OCI-LY1 (cell line): ENCODE results near the gene BMPR1B.

Source experiments
- H2AFZ ChIP-seq: fragments of 200-600 bp; sonication (generic), shearing (Covaris generic); 2 replicates; pipeline ENCODE4 v1.6.0; 2014; ENCODE audit warnings: antibody characterized with exemption, mild to moderate bottlenecking, low read length
- H3F3A ChIP-seq: fragments of 200-600 bp; sonication (generic), shearing (Covaris generic); 2 replicates; pipeline ENCODE4 v1.6.0; 2014; ENCODE audit warnings: mild to moderate bottlenecking, antibody characterized with exemption, low read length, moderate library complexity; ENCODE audit not compliant: insufficient read depth
- H3K27ac ChIP-seq: fragments of 200-600 bp; sonication (generic); 2 replicates; pipeline ENCODE4 v1.5.1; 2014; ENCODE audit warnings: low read length, mixed run types, mild to moderate bottlenecking, low read depth; ENCODE audit not compliant: poor library complexity, severe bottlenecking
- H3K27me3 ChIP-seq: fragments of 200-600 bp; sonication (generic); 2 replicates; pipeline ENCODE4 v1.6.0; 2014; ENCODE audit warnings: antibody characterized with exemption, mild to moderate bottlenecking, low read length, moderate library complexity; ENCODE audit not compliant: insufficient read depth
- H3K36me3 ChIP-seq: fragments of 200-600 bp; sonication (generic); 2 replicates; pipeline ENCODE4 v1.6.1; 2014; ENCODE audit warnings: mild to moderate bottlenecking, antibody characterized with exemption, low read length, moderate library complexity, mixed read lengths; ENCODE audit not compliant: insufficient read depth
- H3K4me1 ChIP-seq: fragments of 200-600 bp; sonication (generic); 2 replicates; pipeline ENCODE4 v1.5.1; 2014; ENCODE audit warnings: mild to moderate bottlenecking, low read length, moderate library complexity; ENCODE audit not compliant: insufficient read depth, severe bottlenecking
- H3K4me2 ChIP-seq: fragments of 200-600 bp; sonication (generic), shearing (Covaris generic); 2 replicates; pipeline ENCODE4 v1.6.1; 2014; ENCODE audit warnings: low read length
- H3K4me3 ChIP-seq: fragments of 200-600 bp; sonication (generic); 2 replicates; pipeline ENCODE4 v1.5.1; 2014; ENCODE audit warnings: low read length, low read depth, mild to moderate bottlenecking, mixed read lengths; ENCODE audit not compliant: poor library complexity, severe bottlenecking
- H3K79me2 ChIP-seq: fragments of 200-600 bp; shearing (Covaris generic); 2 replicates; pipeline ENCODE4 v1.6.1; 2016; ENCODE audit warnings: mixed run types, low read length, mixed read lengths; ENCODE audit not compliant: insufficient read depth
- H3K9ac ChIP-seq: fragments of 200-600 bp; sonication (generic), shearing (Covaris generic); 2 replicates; pipeline ENCODE4 v1.6.1; 2014; ENCODE audit warnings: mild to moderate bottlenecking, low read length, mixed read lengths
- H3K9me2 ChIP-seq: fragments of 200-600 bp; sonication (generic), shearing (Covaris generic); 2 replicates; pipeline ENCODE4 v1.6.1; 2014; ENCODE audit warnings: low read depth, mild to moderate bottlenecking, low read length, mixed read lengths
- H3K9me3 ChIP-seq: fragments of 200-600 bp; shearing (Covaris generic); 2 replicates; pipeline ENCODE4 v1.6.1; 2014; ENCODE audit warnings: low read length, mixed read lengths
- H4K20me1 ChIP-seq: fragments of 200-600 bp; sonication (generic), shearing (Covaris generic); 2 replicates; pipeline ENCODE4 v1.6.0; 2016; ENCODE audit warnings: mild to moderate bottlenecking, low read length; ENCODE audit not compliant: insufficient read depth
- EZH2 ChIP-seq: fragments of 200-600 bp; sonication (generic), shearing (Covaris generic); IDR thresholded peaks from 2 replicates; pipeline ENCODE4 v1.8.0; 2017; ENCODE audit warnings: borderline replicate concordance, mixed run types, mild to moderate bottlenecking, antibody characterized with exemption, low read length, moderate library complexity, mixed read lengths
- TF ChIP-seq, protein P1 (sequence below): fragments of 200-600 bp; sonication (generic), shearing (Covaris generic); IDR thresholded peaks from 2 replicates; pipeline ENCODE4 v1.5.1; 2017; ENCODE audit warnings: mild to moderate bottlenecking, antibody characterized with exemption, low read length, moderate library complexity, mixed read lengths

Gene BMPR1B

GRCh38 chr4:94871644-94872305 is 114.0 kb downstream of the BMPR1B start:
- Histone ChIP-seq H3K4me2 (no peak overlapping the region), H3K4me3 (no peak overlapping the region), H3K27me3 (no peaks in the 10 kb centered on the region), H3K9ac (no peak overlapping the region), H3K36me3 (no peaks in the 10 kb centered on the region), H3F3A (no peaks in the 10 kb centered on the region), H3K27ac (no peak overlapping the region), H3K4me1 (no peaks in the 10 kb centered on the region), H3K9me2 (no peaks in the 10 kb centered on the region), H4K20me1 (no peaks in the 10 kb centered on the region), H3K9me3 (no peaks in the 10 kb centered on the region), H3K79me2 (no peaks in the 10 kb centered on the region), H2AFZ (no peak overlapping the region)
- TF ChIP-seq EZH2, result no peak
- TF ChIP-seq, protein P1, sequence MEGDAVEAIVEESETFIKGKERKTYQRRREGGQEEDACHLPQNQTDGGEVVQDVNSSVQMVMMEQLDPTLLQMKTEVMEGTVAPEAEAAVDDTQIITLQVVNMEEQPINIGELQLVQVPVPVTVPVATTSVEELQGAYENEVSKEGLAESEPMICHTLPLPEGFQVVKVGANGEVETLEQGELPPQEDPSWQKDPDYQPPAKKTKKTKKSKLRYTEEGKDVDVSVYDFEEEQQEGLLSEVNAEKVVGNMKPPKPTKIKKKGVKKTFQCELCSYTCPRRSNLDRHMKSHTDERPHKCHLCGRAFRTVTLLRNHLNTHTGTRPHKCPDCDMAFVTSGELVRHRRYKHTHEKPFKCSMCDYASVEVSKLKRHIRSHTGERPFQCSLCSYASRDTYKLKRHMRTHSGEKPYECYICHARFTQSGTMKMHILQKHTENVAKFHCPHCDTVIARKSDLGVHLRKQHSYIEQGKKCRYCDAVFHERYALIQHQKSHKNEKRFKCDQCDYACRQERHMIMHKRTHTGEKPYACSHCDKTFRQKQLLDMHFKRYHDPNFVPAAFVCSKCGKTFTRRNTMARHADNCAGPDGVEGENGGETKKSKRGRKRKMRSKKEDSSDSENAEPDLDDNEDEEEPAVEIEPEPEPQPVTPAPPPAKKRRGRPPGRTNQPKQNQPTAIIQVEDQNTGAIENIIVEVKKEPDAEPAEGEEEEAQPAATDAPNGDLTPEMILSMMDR, result no peak

GRCh38 chr4:94877973-94878372 is 120.2 kb downstream of the BMPR1B start:
- Histone ChIP-seq H3K4me2 (no peak overlapping the region), H3K9me3 (no peaks in the 10 kb centered on the region), H3K4me3 (no peak overlapping the region), H3K36me3 (no peaks in the 10 kb centered on the region), H3K79me2 (no peaks in the 10 kb centered on the region), H4K20me1 (no peaks in the 10 kb centered on the region), H3K9me2 (no peaks in the 10 kb centered on the region), H3K27me3 (no peaks in the 10 kb centered on the region), H3K27ac (no peak overlapping the region), H2AFZ (no peak overlapping the region), H3F3A (no peaks in the 10 kb centered on the region), H3K4me1 (no peaks in the 10 kb centered on the region), H3K9ac (no peak overlapping the region)
- TF ChIP-seq EZH2, result no peak
- TF ChIP-seq, protein P1, result no peak

DNA sequence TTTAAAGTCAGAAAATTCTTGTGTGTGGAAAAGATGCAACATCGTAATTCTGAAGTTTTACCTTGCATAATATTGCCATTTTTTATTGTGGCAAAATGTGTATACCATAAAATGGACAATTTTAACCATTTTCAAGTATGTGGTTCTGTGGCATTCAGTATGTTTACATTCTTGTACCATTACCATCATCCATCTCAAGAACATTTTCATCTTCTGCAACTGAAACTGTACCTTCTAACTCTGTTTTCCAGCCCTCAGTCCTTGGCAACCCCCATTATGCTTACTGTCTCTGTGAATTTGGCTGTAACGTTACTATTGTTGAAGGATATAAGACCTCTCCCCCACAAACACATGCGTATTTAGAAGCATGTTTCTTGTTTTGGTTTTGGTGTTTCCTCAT is 123.2 kb downstream of the BMPR1B start:
- H3K4me1 ChIP-seq, result no peaks in the 10 kb centered on the region
- no peak overlapping the region for H3K27ac ChIP-seq
- no peaks in the 10 kb centered on the region for H3F3A ChIP-seq
- no peaks in the 10 kb centered on the region for H3K36me3 ChIP-seq
- no peaks in the 10 kb centered on the region for H3K79me2 ChIP-seq
- H3K27me3 ChIP-seq, result no peaks in the 10 kb centered on the region
- no peaks in the 10 kb centered on the region for H4K20me1 ChIP-seq
- no peak overlapping the region for H3K9ac ChIP-seq
- H2AFZ ChIP-seq, result no peak overlapping the region
- H3K4me3 ChIP-seq, result no peak overlapping the region
- H3K4me2 ChIP-seq, result no peak overlapping the region
- 0 out of 2 replicates have a peak, but pooled peaks cover 3% of the 10 kb centered on the region for H3K9me2 ChIP-seq
- TF ChIP-seq EZH2, result no peak
- TF ChIP-seq, protein P1, result no peak
- no peaks in the 10 kb centered on the region for H3K9me3 ChIP-seq
